HCT116 (cell line): ENCODE results near the gene C11orf68. TPM values are rescaled to one million over a fixed set of nuclear protein-coding genes. Genes with fewer than 3 reads are reported as not detected.

ENCODE experiments used
- ATAC-seq: fragments of 200-7000 bp; cut with Tn5 transposase; 2 replicates; pipeline ENCODE4 v1.9.1; 2020; ENCODE audit warnings: mild to moderate bottlenecking, moderate library complexity
- BruUV-seq: library from RNA; stranded (reverse); fragments of 400-500 nt; replicated peaks from 2 replicates; lab custom pipeline; 2021; lab: Mats Ljungman, UMichigan
- CTCF ChIA-PET: fragments of 300-600 bp; sonication (Branson Sonifier 250); formaldehyde crosslinking; loops from one replicate; lab custom pipeline; 2021; ENCODE audit warnings: antibody characterized with exemption; lab: Charles Lee
- POLR2A ChIA-PET: fragments of 300-600, 350-600 bp; sonication (Branson Sonifier 250); formaldehyde crosslinking; loops from one replicate; lab custom pipeline; 2021; ENCODE audit warnings: antibody characterized with exemption; lab: Charles Lee
- RAD21 ChIA-PET, 2 experiments: fragments of 300-600 bp; sonication (Branson Sonifier 250); formaldehyde crosslinking; loops; one replicate each; lab custom pipeline; 2023; ENCODE audit warnings: low total read pairs in 2 of 2; ENCODE audit not compliant: uncharacterized antibody in 2 of 2, unreplicated experiment in 2 of 2, low non-redundant PET in 1 of 2; lab: Charles Lee
- DNase-seq: peaks from one replicate; pipeline ENCODE4 v3.0.0-alpha.2; 2010; ENCODE audit warnings: low read depth, low spot score
- H2AFZ ChIP-seq: fragments of 200-600 bp; shearing (Covaris generic), sonication (generic); 2 replicates; pipeline ENCODE4 v1.6.1; 2017; ENCODE audit warnings: low read depth, mixed run types, mixed read lengths, antibody characterized with exemption, low read length; ENCODE audit not compliant: poor library complexity, severe bottlenecking
- H3K27ac ChIP-seq: 2 replicates; pipeline ENCODE4 v1.5.1; 2012; ENCODE audit warnings: low read depth, low read length
- H3K27me3 ChIP-seq: fragments of 200-600 bp; sonication (generic); 2 replicates; pipeline ENCODE4 v1.6.1; 2016; ENCODE audit warnings: mixed run types, low read length, mixed read lengths; ENCODE audit not compliant: insufficient read depth
- H3K36me3 ChIP-seq, 2 experiments: fragments of 200-500 bp in 1 of 2; fragments of 200-600 bp in 1 of 2; sonication (Bioruptor generic) in 1 of 2; sonication (generic) in 1 of 2; 2 replicates each; pipeline versions ENCODE4 v1.5.1 to v1.6.1; 2014 to 2016; ENCODE audit warnings: low read length in 2 of 2, inconsistent platforms in 1 of 2, mixed read lengths in 1 of 2, mixed run types in 1 of 2; ENCODE audit not compliant: insufficient read depth in 2 of 2, control insufficient read depth in 1 of 2
- H3K4me1 ChIP-seq, 2 experiments: fragments of 200-600 bp in 1 of 2; sonication (generic) in 1 of 2; 2 replicates each; pipeline versions ENCODE4 v1.5.1 to v1.6.1; 2012 to 2017; ENCODE audit warnings: low read length in 2 of 2, inconsistent platforms in 1 of 2, mild to moderate bottlenecking in 1 of 2, mixed read lengths in 1 of 2, mixed run types in 1 of 2, moderate library complexity in 1 of 2; ENCODE audit not compliant: insufficient read depth in 2 of 2, control insufficient read depth in 1 of 2
- H3K4me2 ChIP-seq: fragments of 200-600 bp; sonication (generic); 2 replicates; pipeline ENCODE4 v1.6.1; 2017; ENCODE audit warnings: mixed run types, low read length, mixed read lengths
- H3K4me3 ChIP-seq, 2 experiments: fragments of 200-600 bp in 1 of 2; sonication (generic) in 1 of 2; replicated peaks in 1 of 2; 2 replicates each; pipeline ENCODE4 v1.5.1; 2011 to 2016; ENCODE audit warnings: low read length in 2 of 2, control low read depth in 1 of 2, low read depth in 1 of 2, mild to moderate bottlenecking in 1 of 2, mixed read lengths in 1 of 2, mixed run types in 1 of 2
- H3K79me2 ChIP-seq: fragments of 200-600 bp; sonication (generic); 2 replicates; pipeline ENCODE4 v1.6.1; 2017; ENCODE audit warnings: mild to moderate bottlenecking, mixed run types, low read length, moderate library complexity, mixed read lengths; ENCODE audit not compliant: insufficient read depth
- H3K9ac ChIP-seq: fragments of 200-600 bp; sonication (generic); 2 replicates; pipeline ENCODE4 v1.6.1; 2016; ENCODE audit warnings: low read length, mixed read lengths
- H3K9me2 ChIP-seq: fragments of 200-600 bp; sonication (generic), shearing (Covaris generic); 2 replicates; pipeline ENCODE4 v1.6.1; 2017; ENCODE audit warnings: mixed run types, mild to moderate bottlenecking, moderate library complexity; ENCODE audit not compliant: insufficient read depth
- H3K9me3 ChIP-seq, 2 experiments: fragments of 200-500 bp in 1 of 2; fragments of 200-600 bp in 1 of 2; sonication (Bioruptor generic) in 1 of 2; sonication (generic) in 1 of 2; 2 replicates each; pipeline ENCODE4 v1.6.1; 2014 to 2017; ENCODE audit warnings: low read length in 2 of 2, mixed read lengths in 2 of 2, inconsistent platforms in 1 of 2, low read depth in 1 of 2, mild to moderate bottlenecking in 1 of 2, mixed run types in 1 of 2, moderate library complexity in 1 of 2; ENCODE audit not compliant: control insufficient read depth in 1 of 2, insufficient read depth in 1 of 2
- H4K20me1 ChIP-seq: fragments of 200-600 bp; sonication (generic), shearing (Covaris generic); 2 replicates; pipeline ENCODE4 v1.6.1; 2017; ENCODE audit warnings: mixed run types, mild to moderate bottlenecking, moderate library complexity; ENCODE audit not compliant: insufficient read depth
- CTCF ChIP-seq, 3 experiments: fragments of 200-600 bp in 1 of 3; sonication (generic) in 1 of 3; IDR thresholded peaks in 2 of 3; conservative IDR thresholded peaks in 1 of 3; 2 replicates each; pipeline ENCODE4 v1.5.1; 2012 to 2017; ENCODE audit warnings: low read depth in 2 of 3, low read length in 2 of 3, antibody characterized with exemption in 1 of 3, borderline replicate concordance in 1 of 3, control low read depth in 1 of 3, mild to moderate bottlenecking in 1 of 3, mixed read lengths in 1 of 3, mixed run types in 1 of 3, moderate library complexity in 1 of 3; ENCODE audit not compliant: insufficient read depth in 1 of 3
- MAX ChIP-seq: IDR thresholded peaks from 2 replicates; pipeline ENCODE4 v1.6.1; 2012
- POLR2A ChIP-seq: IDR thresholded peaks from 2 replicates; pipeline ENCODE4 v1.7.0; 2011; ENCODE audit warnings: borderline replicate concordance; ENCODE audit not compliant: insufficient read depth, insufficient read length; ENCODE audit errors: extremely low read depth
- POLR2AphosphoS5 ChIP-seq: IDR thresholded peaks from 2 replicates; pipeline ENCODE4 v1.6.1; 2011; ENCODE audit warnings: mild to moderate bottlenecking, low read depth, low read length, moderate library complexity
- YY1 ChIP-seq: IDR thresholded peaks from 2 replicates; pipeline ENCODE4 v1.6.1; 2011; ENCODE audit warnings: low read length, low read depth, moderate library complexity, mild to moderate bottlenecking; ENCODE audit not compliant: insufficient replicate concordance; ENCODE audit errors: extremely low read depth
- ZBTB33 ChIP-seq: IDR thresholded peaks from 2 replicates; pipeline ENCODE4 v1.6.1; 2011; ENCODE audit warnings: mild to moderate bottlenecking, low read length, moderate library complexity; ENCODE audit not compliant: insufficient replicate concordance; ENCODE audit errors: extremely low read depth
- intact Hi-C: fragments of 100-400 bp; cut with micrococcal nuclease; formaldehyde crosslinking; loops from 2 replicates; pipeline ENCODE4 v1.10.0; 2022
- total RNA-seq: library from RNA; stranded (reverse); gene quantifications from one replicate; pipeline ENCODE4 v1.2.1, GENCODE V29; 2021; ENCODE audit not compliant: unreplicated experiment

The C11orf68 gene
- total RNA-seq, 1 experiment from 2014 or later = 49.8 TPM

GRCh38 chr11:65891219-65892136 is 27.4 kb downstream of the C11orf68 start:
- Histone ChIP-seq H3K4me2 (peak overlapping the region; percentile 98), H3K27ac (peak overlapping the region; percentile 97), H3K9ac (peak overlapping the region; percentile 87), H4K20me1 (peaks cover 18% of the 10 kb centered on the region; the same call in 1 of the 2 replicates), H3K36me3 (peaks cover 12 to 35% of the 10 kb centered on the region in 2 experiments), H3K9me3 (no peaks in the 10 kb centered on the region), H2AFZ (no peak overlapping the region), H3K79me2 (peaks cover 66% of the 10 kb centered on the region), H3K4me1 (peaks cover 16 to 87% of the 10 kb centered on the region in 2 experiments), H3K27me3 (no peaks in the 10 kb centered on the region), H3K4me3 (peak overlapping the region; percentile 53 to 92), H3K9me2 (no peaks in the 10 kb centered on the region)
- BruUV-seq = TSS peak; percentile 74
- ChIA-PET RAD21 (interaction anchor here in 1 of 2 experiments (1.1 to 1.4 kb wide), 2 partner anchors 24 to 26 kb away, joined by 3 read pairs; no protein-coding TSS in a partner anchor), POLR2A (interaction anchor here (0.7 to 8.5 kb wide), 19 partner anchors 10 to 468 kb away, joined by 3 to 124 read pairs (median 7); partner anchors contain the start of genes AP5B1, BANF1, CFL1 and EIF1AD), CTCF (interaction anchor here (0.6 to 6.5 kb wide), 15 partner anchors 9 to 331 kb away, joined by 3 to 82 read pairs (median 4); partner anchors contain the start of genes BANF1, CFL1, FOSL1 and KAT5)
- DNase-seq = no peak
- TF ChIP-seq POLR2AphosphoS5 = peak; percentile 92
- TF ChIP-seq YY1 = peak; percentile 41
- TF ChIP-seq MAX = no peak
- no peak for TF ChIP-seq ZBTB33
- peak; percentile 62 for TF ChIP-seq POLR2A
- peak in 2 of 3 experiments; percentile 33 to 52; a peak in 3 of 6 replicates for TF ChIP-seq CTCF (IDR thresholded peaks at IDR 0.05 in 2 of 3, conservative IDR thresholded peaks at IDR 0.05 in 1 of 3; ENCODE audit: borderline replicate concordance in 1 of 3, insufficient read depth in 1 of 3, low read depth in 2 of 3, low read length in 2 of 3)
- intact Hi-C loops = loop anchor here (1.0 kb wide), 2 partner anchors 24 to 98 kb away; no protein-coding TSS in a partner anchor
- peak; percentile 21 for ATAC-seq
